HCT116 (cell line): Measurements from ENCODE around the gene ZNF683. TPM values are rescaled to one million over a fixed set of nuclear protein-coding genes. Genes with fewer than 3 reads are reported as not detected.

Source experiments
- ATAC-seq: fragments of 200-7000 bp; cut with Tn5 transposase; 2 replicates; pipeline ENCODE4 v1.9.1; 2020; ENCODE audit warnings: mild to moderate bottlenecking, moderate library complexity
- BruUV-seq: library from RNA; stranded (reverse); fragments of 400-500 nt; replicated peaks from 2 replicates; lab custom pipeline; 2021; lab: Mats Ljungman, UMichigan
- CTCF ChIA-PET: fragments of 300-600 bp; sonication (Branson Sonifier 250); formaldehyde crosslinking; loops from one replicate; lab custom pipeline; 2021; ENCODE audit warnings: antibody characterized with exemption; lab: Charles Lee
- POLR2A ChIA-PET: fragments of 300-600, 350-600 bp; sonication (Branson Sonifier 250); formaldehyde crosslinking; loops from one replicate; lab custom pipeline; 2021; ENCODE audit warnings: antibody characterized with exemption; lab: Charles Lee
- RAD21 ChIA-PET, 2 experiments: fragments of 300-600 bp; sonication (Branson Sonifier 250); formaldehyde crosslinking; loops; one replicate each; lab custom pipeline; 2023; ENCODE audit warnings: low total read pairs in 2 of 2; ENCODE audit not compliant: uncharacterized antibody in 2 of 2, unreplicated experiment in 2 of 2, low non-redundant PET in 1 of 2; lab: Charles Lee
- DNase-seq: peaks from one replicate; pipeline ENCODE4 v3.0.0-alpha.2; 2010; ENCODE audit warnings: low read depth, low spot score
- H2AFZ ChIP-seq: fragments of 200-600 bp; shearing (Covaris generic), sonication (generic); 2 replicates; pipeline ENCODE4 v1.6.1; 2017; ENCODE audit warnings: low read depth, mixed run types, mixed read lengths, antibody characterized with exemption, low read length; ENCODE audit not compliant: poor library complexity, severe bottlenecking
- H3K27ac ChIP-seq: 2 replicates; pipeline ENCODE4 v1.5.1; 2012; ENCODE audit warnings: low read depth, low read length
- H3K27me3 ChIP-seq: fragments of 200-600 bp; sonication (generic); 2 replicates; pipeline ENCODE4 v1.6.1; 2016; ENCODE audit warnings: mixed run types, low read length, mixed read lengths; ENCODE audit not compliant: insufficient read depth
- H3K36me3 ChIP-seq, 2 experiments: fragments of 200-500 bp in 1 of 2; fragments of 200-600 bp in 1 of 2; sonication (Bioruptor generic) in 1 of 2; sonication (generic) in 1 of 2; 2 replicates each; pipeline versions ENCODE4 v1.5.1 to v1.6.1; 2014 to 2016; ENCODE audit warnings: low read length in 2 of 2, inconsistent platforms in 1 of 2, mixed read lengths in 1 of 2, mixed run types in 1 of 2; ENCODE audit not compliant: insufficient read depth in 2 of 2, control insufficient read depth in 1 of 2
- H3K4me1 ChIP-seq, 2 experiments: fragments of 200-600 bp in 1 of 2; sonication (generic) in 1 of 2; 2 replicates each; pipeline versions ENCODE4 v1.5.1 to v1.6.1; 2012 to 2017; ENCODE audit warnings: low read length in 2 of 2, inconsistent platforms in 1 of 2, mild to moderate bottlenecking in 1 of 2, mixed read lengths in 1 of 2, mixed run types in 1 of 2, moderate library complexity in 1 of 2; ENCODE audit not compliant: insufficient read depth in 2 of 2, control insufficient read depth in 1 of 2
- H3K4me2 ChIP-seq: fragments of 200-600 bp; sonication (generic); 2 replicates; pipeline ENCODE4 v1.6.1; 2017; ENCODE audit warnings: mixed run types, low read length, mixed read lengths
- H3K4me3 ChIP-seq, 2 experiments: fragments of 200-600 bp in 1 of 2; sonication (generic) in 1 of 2; replicated peaks in 1 of 2; 2 replicates each; pipeline ENCODE4 v1.5.1; 2011 to 2016; ENCODE audit warnings: low read length in 2 of 2, control low read depth in 1 of 2, low read depth in 1 of 2, mild to moderate bottlenecking in 1 of 2, mixed read lengths in 1 of 2, mixed run types in 1 of 2
- H3K79me2 ChIP-seq: fragments of 200-600 bp; sonication (generic); 2 replicates; pipeline ENCODE4 v1.6.1; 2017; ENCODE audit warnings: mild to moderate bottlenecking, mixed run types, low read length, moderate library complexity, mixed read lengths; ENCODE audit not compliant: insufficient read depth
- H3K9ac ChIP-seq: fragments of 200-600 bp; sonication (generic); 2 replicates; pipeline ENCODE4 v1.6.1; 2016; ENCODE audit warnings: low read length, mixed read lengths
- H3K9me2 ChIP-seq: fragments of 200-600 bp; sonication (generic), shearing (Covaris generic); 2 replicates; pipeline ENCODE4 v1.6.1; 2017; ENCODE audit warnings: mixed run types, mild to moderate bottlenecking, moderate library complexity; ENCODE audit not compliant: insufficient read depth
- H3K9me3 ChIP-seq, 2 experiments: fragments of 200-500 bp in 1 of 2; fragments of 200-600 bp in 1 of 2; sonication (Bioruptor generic) in 1 of 2; sonication (generic) in 1 of 2; 2 replicates each; pipeline ENCODE4 v1.6.1; 2014 to 2017; ENCODE audit warnings: low read length in 2 of 2, mixed read lengths in 2 of 2, inconsistent platforms in 1 of 2, low read depth in 1 of 2, mild to moderate bottlenecking in 1 of 2, mixed run types in 1 of 2, moderate library complexity in 1 of 2; ENCODE audit not compliant: control insufficient read depth in 1 of 2, insufficient read depth in 1 of 2
- H4K20me1 ChIP-seq: fragments of 200-600 bp; sonication (generic), shearing (Covaris generic); 2 replicates; pipeline ENCODE4 v1.6.1; 2017; ENCODE audit warnings: mixed run types, mild to moderate bottlenecking, moderate library complexity; ENCODE audit not compliant: insufficient read depth
- CBX3 ChIP-seq: IDR thresholded peaks from 2 replicates; pipeline ENCODE4 v1.6.1; 2012; ENCODE audit warnings: low read depth
- EGR1 ChIP-seq: IDR thresholded peaks from 2 replicates; pipeline ENCODE4 v1.6.1; 2012; ENCODE audit warnings: low read depth
- MAX ChIP-seq: IDR thresholded peaks from 2 replicates; pipeline ENCODE4 v1.6.1; 2012
- POLR2AphosphoS5 ChIP-seq: IDR thresholded peaks from 2 replicates; pipeline ENCODE4 v1.6.1; 2011; ENCODE audit warnings: mild to moderate bottlenecking, low read depth, low read length, moderate library complexity
- SIN3A ChIP-seq: IDR thresholded peaks from 2 replicates; pipeline ENCODE4 v1.6.1; 2012; ENCODE audit warnings: low read depth
- SP1 ChIP-seq: IDR thresholded peaks from 2 replicates; pipeline ENCODE4 v1.6.1; 2012; ENCODE audit warnings: low read depth
- ZBTB33 ChIP-seq: IDR thresholded peaks from 2 replicates; pipeline ENCODE4 v1.6.1; 2011; ENCODE audit warnings: mild to moderate bottlenecking, low read length, moderate library complexity; ENCODE audit not compliant: insufficient replicate concordance; ENCODE audit errors: extremely low read depth
- intact Hi-C: fragments of 100-400 bp; cut with micrococcal nuclease; formaldehyde crosslinking; loops from 2 replicates; pipeline ENCODE4 v1.10.0; 2022
- total RNA-seq: library from RNA; stranded (reverse); gene quantifications from one replicate; pipeline ENCODE4 v1.2.1, GENCODE V29; 2021; ENCODE audit not compliant: unreplicated experiment

ZNF683 gene
- total RNA-seq, 1 experiment from 2014 or later: not detected

- TF ChIP-seq SP1 (peak; percentile 47), EGR1 (no peak), POLR2AphosphoS5 (no peak; the same call in 1 of the 2 replicates)
- TF ChIP-seq, all 23 proteins: peak for 3
Measured at GRCh38 chr1:26409191-26409807, 36.7 kb upstream of the ZNF683 start (continued).

GRCh38 chr1:26408604-26409003, 36.1 kb upstream of the ZNF683 start:
- ATAC-seq (peak; percentile 73), DNase-seq (no peak)
- H3K79me2 ChIP-seq: no peaks in the 10 kb centered on the region
- H3K4me1 ChIP-seq: peaks cover 0 to 19% of the 10 kb centered on the region in 2 experiments; a peak in 3 of 4 replicates
- POLR2A ChIA-PET: no interaction called here
- TF ChIP-seq ZBTB33: no peak
- TF ChIP-seq MAX: peak; percentile 85
- peak; percentile 64; the same call in 1 of the 2 replicates for TF ChIP-seq POLR2AphosphoS5
- TF ChIP-seq CBX3: peak; percentile 75
- TF ChIP-seq SIN3A: peak; percentile 99
- H3K36me3 ChIP-seq: no peaks in the 10 kb centered on the region
- H3K9ac ChIP-seq: no peak overlapping the region
- no peak overlapping the region for H3K27ac ChIP-seq
- intact Hi-C loops: no loop called here
- CTCF ChIA-PET: interaction anchor here (0.8 to 1.0 kb wide), 2 partner anchors 9 to 123 kb away, joined by 3 to 10 read pairs; no protein-coding TSS in a partner anchor
- peak overlapping the region; percentile 77 for H3K4me2 ChIP-seq
- no peaks in the 10 kb centered on the region; the same call in 1 of the 2 replicates for H3K27me3 ChIP-seq
- no peak overlapping the region for H3K4me3 ChIP-seq
- no peak overlapping the region for H2AFZ ChIP-seq
- H4K20me1 ChIP-seq: no peaks in the 10 kb centered on the region
- H3K9me3 ChIP-seq: no peaks in the 10 kb centered on the region
- no TSS peak for BruUV-seq
- H3K9me2 ChIP-seq: no peaks in the 10 kb centered on the region
- RAD21 ChIA-PET: no interaction called here
